ENCODE data around the gene TNNT3. TPM values are rescaled to one million over a fixed set of nuclear protein-coding genes. Genes with fewer than 3 reads are reported as not detected.

TNNT3 gene
- total RNA-seq, 1 donor, result not detected

- TF ChIP-seq CTCF (IDR thresholded peaks at IDR 0.05; ENCODE audit: insufficient read depth, low read depth, low read length), result no peak
- no peak overlapping the region for H3K4me3 ChIP-seq (ENCODE audit: low read depth, low read length)
- no peak for DNase-seq (ENCODE audit: low read depth)
These were observed 59.4 kb downstream of the TNNT3 start for GRCh38 chr11:1978720-1979473.

DNA sequence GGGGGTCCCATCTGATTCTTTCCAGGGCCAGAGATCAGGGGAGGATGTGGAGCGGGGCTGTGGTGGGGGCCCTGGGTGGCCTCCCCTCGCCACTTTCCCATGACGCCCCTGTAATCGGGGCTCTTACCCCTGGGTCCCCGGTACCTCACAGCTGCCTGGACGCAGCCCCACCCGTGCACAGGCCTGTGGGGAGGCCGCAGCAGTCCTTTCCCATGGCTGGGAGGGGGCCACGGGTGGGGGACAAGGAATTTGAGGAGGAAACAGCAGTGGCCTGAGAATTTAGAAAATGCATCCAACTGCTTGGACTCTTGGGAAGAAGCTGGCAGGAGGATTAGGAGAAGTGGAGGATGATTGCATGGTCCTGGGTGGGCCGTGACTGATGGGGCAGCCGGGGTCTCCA is 60.1 kb downstream of the TNNT3 start:
- no peak for DNase-seq (ENCODE audit: low read depth)
- no peak for TF ChIP-seq CTCF (IDR thresholded peaks at IDR 0.05; ENCODE audit: insufficient read depth, low read depth, low read length)
- H3K4me3 ChIP-seq (ENCODE audit: low read depth, low read length), result no peak overlapping the region

DNA sequence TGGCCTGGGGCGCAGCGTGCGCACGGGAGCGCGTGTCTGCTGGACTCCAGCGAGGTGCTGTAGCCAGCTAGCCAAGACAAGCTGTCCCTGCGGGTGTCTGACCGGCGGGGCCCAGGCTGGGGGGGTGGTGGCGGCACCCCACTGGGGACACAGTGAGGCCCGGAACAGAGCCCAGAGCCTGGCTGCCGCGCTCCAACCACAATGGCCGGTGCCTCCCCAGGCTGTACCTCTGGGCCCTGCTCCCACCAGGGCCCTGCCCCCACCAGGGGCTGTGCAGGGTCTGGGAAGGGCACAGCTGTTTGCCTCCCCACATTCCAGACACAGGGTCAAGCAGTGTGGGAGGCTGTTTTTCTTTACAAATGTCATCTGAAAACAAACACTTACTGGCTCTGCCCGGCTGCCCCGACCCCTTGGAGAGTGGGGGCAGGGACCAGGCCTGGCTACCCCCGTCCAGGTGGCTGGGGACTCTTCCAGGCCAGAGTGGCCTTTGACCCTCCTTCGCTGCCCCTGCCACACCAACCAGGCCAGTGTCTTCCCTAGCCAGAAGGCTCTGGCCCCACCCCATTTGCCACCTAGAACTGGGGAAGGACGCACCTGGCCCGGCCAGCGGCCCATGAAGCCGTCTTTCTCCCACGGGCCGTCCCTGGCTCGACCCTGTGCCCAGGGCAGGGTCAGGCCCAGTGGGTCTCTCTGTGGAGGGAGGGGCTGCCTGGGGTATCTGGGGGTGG is 63.5 kb downstream of the TNNT3 start:
- H3K4me3 ChIP-seq (ENCODE audit: low read depth, low read length), result no peak overlapping the region
- no peak for DNase-seq (ENCODE audit: low read depth)
- no peak for TF ChIP-seq CTCF (IDR thresholded peaks at IDR 0.05; ENCODE audit: insufficient read depth, low read depth, low read length)

DNA sequence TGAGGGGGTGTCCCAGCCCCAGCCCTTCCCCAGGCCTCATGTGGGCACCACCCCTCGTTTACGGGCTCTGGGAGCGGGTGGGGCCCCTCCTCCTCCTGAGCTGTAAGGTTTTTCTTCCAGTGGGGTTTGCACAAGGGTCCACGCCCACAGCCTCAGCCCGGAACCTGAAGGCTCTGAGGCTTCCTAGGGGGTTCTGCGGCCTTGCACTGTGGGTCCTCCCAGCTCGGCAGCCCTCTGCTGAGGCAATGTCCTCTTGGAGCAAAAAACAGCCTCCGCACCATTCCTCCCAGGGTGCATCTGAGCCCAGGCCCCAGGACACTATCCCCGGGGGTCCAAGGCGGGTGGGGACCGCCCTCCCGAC is 64.1 kb downstream of the TNNT3 start:
- H3K4me3 ChIP-seq (ENCODE audit: low read depth, low read length), result no peak overlapping the region
- TF ChIP-seq CTCF (IDR thresholded peaks at IDR 0.05; ENCODE audit: insufficient read depth, low read depth, low read length), result no peak
- no peak for DNase-seq (ENCODE audit: low read depth)

DNA sequence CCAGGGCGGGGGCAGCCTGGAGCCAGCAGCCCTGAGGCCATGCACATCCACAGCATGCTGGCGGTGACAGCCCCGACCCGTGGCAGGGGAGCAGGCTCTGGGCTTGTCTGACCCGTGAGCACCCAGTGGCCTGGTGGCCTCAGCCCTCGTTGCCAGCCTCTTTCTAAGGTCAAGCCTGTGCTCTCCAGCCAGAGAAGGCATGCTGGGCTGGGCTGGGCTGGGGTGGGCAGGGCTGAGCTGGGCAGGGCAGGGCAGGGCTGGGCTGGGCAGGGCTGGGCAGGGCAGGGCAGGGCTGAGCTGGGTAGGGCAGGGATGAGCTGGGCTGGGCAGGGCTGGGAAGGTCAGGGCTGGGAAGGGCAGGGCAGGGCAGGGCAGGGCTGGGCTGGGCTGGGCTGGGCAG is 67.5 kb downstream of the TNNT3 start:
- H3K4me3 ChIP-seq (ENCODE audit: low read depth, low read length), result no peak overlapping the region
- TF ChIP-seq CTCF (IDR thresholded peaks at IDR 0.05; ENCODE audit: insufficient read depth, low read depth, low read length), result no peak
- no peak for DNase-seq (ENCODE audit: low read depth)

DNA sequence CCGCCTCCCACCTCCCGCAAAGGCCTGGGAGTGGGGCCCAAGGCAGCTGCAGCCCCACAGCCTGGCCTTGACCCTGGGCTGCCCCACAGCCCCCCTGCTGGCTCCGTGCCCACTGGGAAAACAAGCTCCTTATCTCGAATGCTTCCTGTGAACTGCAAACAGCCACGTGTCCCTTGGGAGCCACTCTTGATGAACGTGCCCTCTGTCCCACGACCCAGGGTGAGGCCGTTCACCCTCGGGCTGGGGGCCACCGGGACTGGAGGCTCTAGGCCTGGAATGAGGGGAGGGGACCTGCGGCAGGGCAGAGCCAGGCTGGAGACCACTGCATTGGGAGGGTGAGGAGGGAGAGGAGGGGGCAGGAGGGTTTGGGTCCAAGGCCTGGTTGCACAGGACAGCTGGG is 68.7 kb downstream of the TNNT3 start:
- DNase-seq (ENCODE audit: low read depth), result no peak
- TF ChIP-seq CTCF (IDR thresholded peaks at IDR 0.05; ENCODE audit: insufficient read depth, low read depth, low read length), result no peak
- H3K4me3 ChIP-seq (ENCODE audit: low read depth, low read length), result no peak overlapping the region

Other genes starting within 250 kb of the TNNT3 start
- not detected in 2 replicates for gene KRTAP5-6, start 222.5 kb upstream of the TNNT3 start, total RNA-seq
- 0.32 and 0.43 TPM in 2 replicates for gene IFITM10, start 169.1 kb upstream of the TNNT3 start, total RNA-seq
- 63.9 and 84.1 TPM in 2 replicates for gene CTSD, start 155.8 kb upstream of the TNNT3 start, total RNA-seq
- under 0.01 TPM in 1 of 2 replicates, not detected in the other for gene SYT8, start 84.7 kb upstream of the TNNT3 start, total RNA-seq
- not detected in 2 replicates for gene TNNI2, start 80.7 kb upstream of the TNNT3 start, total RNA-seq
- gene LSP1, start 66.6 kb upstream of the TNNT3 start, total RNA-seq, result 0.32 TPM in 1 of 2 replicates, not detected in the other
- gene PRR33, start 27.8 kb upstream of the TNNT3 start, total RNA-seq, result not detected in 2 replicates
- 107 and 143 TPM in 2 replicates for gene MRPL23, start 27.6 kb downstream of the TNNT3 start, total RNA-seq
- 72.5 and 161 TPM in 2 replicates for gene H19, start 78.1 kb downstream of the TNNT3 start, total RNA-seq
- 26.8 and 44.8 TPM in 2 replicates for gene IGF2, start 219.7 kb downstream of the TNNT3 start, total RNA-seq
- not detected in 2 replicates for gene INS, start 241.5 kb downstream of the TNNT3 start, total RNA-seq